PC-3 (cell line): ENCODE results near the gene SIDT1. TPM values are rescaled to one million over a fixed set of nuclear protein-coding genes. Genes with fewer than 3 reads are reported as not detected.

Experiments used
- ATAC-seq: fragments of 200-7000 bp; cut with Tn5 transposase; 2 replicates; pipeline ENCODE4 v1.9.1; 2020; ENCODE audit warnings: mild to moderate bottlenecking, moderate library complexity
- BruUV-seq: library from RNA; stranded (reverse); fragments of 400-500 nt; replicated peaks from 2 replicates; lab custom pipeline; 2021; lab: Mats Ljungman, UMichigan
- CTCF ChIA-PET: fragments of 300-600 bp; sonication (Branson Sonifier 250); formaldehyde crosslinking; loops from one replicate; lab custom pipeline; 2022; ENCODE audit warnings: antibody characterized with exemption; lab: Charles Lee
- POLR2A ChIA-PET: fragments of 300-600 bp; sonication (Branson Sonifier 250); formaldehyde crosslinking; loops from one replicate; lab custom pipeline; 2022; ENCODE audit warnings: antibody characterized with exemption; ENCODE audit not compliant: unreplicated experiment; lab: Charles Lee
- DNase-seq: peaks from one replicate; pipeline ENCODE4 v3.0.0-alpha.2; 2015
- H2AFZ ChIP-seq: fragments of 300-600 bp; sonication (generic); 2 replicates; pipeline ENCODE4 v1.6.0; 2016; ENCODE audit warnings: antibody characterized with exemption, low read length
- H3F3A ChIP-seq: fragments of 300-600 bp; sonication (generic); one replicate; pipeline ENCODE4 v1.6.0; 2017; ENCODE audit warnings: antibody characterized with exemption, low read length, control low read depth, mild to moderate bottlenecking; ENCODE audit not compliant: unreplicated experiment
- H3K27ac ChIP-seq: fragments of 300-600 bp; sonication (generic); 2 replicates; pipeline ENCODE4 v1.5.1; 2016; ENCODE audit warnings: mild to moderate bottlenecking, low read length
- H3K27me3 ChIP-seq: fragments of 300-600 bp; sonication (generic); 2 replicates; pipeline ENCODE4 v1.6.1; 2016; ENCODE audit warnings: low read length, mixed read lengths
- H3K36me3 ChIP-seq: fragments of 300-600 bp; sonication (generic); 2 replicates; pipeline ENCODE4 v1.6.1; 2016; ENCODE audit warnings: low read depth, mixed run types, low read length, mixed read lengths
- H3K4me1 ChIP-seq: fragments of 300-600 bp; sonication (generic); 2 replicates; pipeline ENCODE4 v1.5.1; 2016; ENCODE audit warnings: low read length; ENCODE audit not compliant: insufficient read depth
- H3K4me2 ChIP-seq: fragments of 300-600 bp; sonication (generic); 2 replicates; pipeline ENCODE4 v1.6.0; 2016; ENCODE audit warnings: low read length
- H3K4me3 ChIP-seq: fragments of 300-600 bp; sonication (generic); 2 replicates; pipeline ENCODE4 v1.5.1; 2016; ENCODE audit warnings: mild to moderate bottlenecking, low read length, mixed read lengths
- H3K79me2 ChIP-seq: fragments of 300-600 bp; sonication (generic); 2 replicates; pipeline ENCODE4 v1.6.1; 2017; ENCODE audit warnings: low read length, mixed read lengths
- H3K9ac ChIP-seq: fragments of 300-600 bp; sonication (generic); 2 replicates; pipeline ENCODE4 v1.6.0; 2016; ENCODE audit warnings: mild to moderate bottlenecking, low read length
- H3K9me2 ChIP-seq: fragments of 300-600 bp; sonication (generic); replicated peaks from 2 replicates; pipeline ENCODE4 v1.6.1; 2016; ENCODE audit warnings: mixed run types, low read length, mixed read lengths
- H3K9me3 ChIP-seq: fragments of 300-600 bp; sonication (generic); 2 replicates; pipeline ENCODE4 v1.6.1; 2016; ENCODE audit warnings: low read length, mixed read lengths
- H4K20me1 ChIP-seq: fragments of 300-600 bp; sonication (generic); 2 replicates; pipeline ENCODE4 v1.6.1; 2016; ENCODE audit warnings: low read length, mixed read lengths
- EZH2 ChIP-seq: fragments of 300-600 bp; sonication (generic); IDR thresholded peaks from one replicate; pipeline ENCODE4 v1.6.1; 2017; ENCODE audit warnings: antibody characterized with exemption, mild to moderate bottlenecking, low read length; ENCODE audit not compliant: unreplicated experiment
- EZH2phosphoT487 ChIP-seq: fragments of 300-600 bp; sonication (generic); IDR thresholded peaks from 2 replicates; pipeline ENCODE4 v1.6.1; 2018; ENCODE audit warnings: mild to moderate bottlenecking, antibody characterized with exemption, low read length, borderline replicate concordance
- intact Hi-C: fragments of 100-400 bp; cut with micrococcal nuclease; formaldehyde crosslinking; loops from 2 replicates; pipeline ENCODE4 v1.9.0; 2023
- total RNA-seq: library from RNA; depleted of rRNA; stranded (reverse); fragments of >200 nt; gene quantifications from 2 replicates; pipeline ENCODE4 v1.2.3, GENCODE V29; 2014
- TF ChIP-seq, protein P1 (sequence below): fragments of 300-600 bp; sonication (generic); conservative IDR thresholded peaks from 2 replicates; pipeline ENCODE4 v1.5.1; 2017; ENCODE audit warnings: antibody characterized with exemption, low read depth, mild to moderate bottlenecking, low read length

Gene SIDT1
- total RNA-seq, 1 experiment from 2014 or later, result 14.1 TPM

DNA sequence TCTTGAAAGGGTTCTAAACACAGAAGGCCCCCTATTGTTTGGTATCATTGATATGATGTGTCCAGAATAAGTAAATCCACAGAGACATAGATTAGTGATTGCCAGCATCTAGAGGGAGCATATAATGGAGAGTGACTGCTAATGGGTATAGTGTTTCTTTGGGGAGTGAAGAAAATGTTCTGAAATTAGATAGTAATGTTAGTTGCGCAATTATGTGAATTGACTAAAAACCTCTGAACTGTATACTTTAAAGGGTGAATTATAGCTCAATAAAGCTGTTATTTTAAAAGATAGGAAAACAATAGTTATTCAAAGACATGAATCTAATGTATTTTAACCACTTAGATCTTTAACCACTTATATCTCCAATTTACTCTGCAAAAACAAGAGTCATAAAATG is 23.4 kb upstream of the SIDT1 start:
- CTCF ChIA-PET, result no interaction called here
- ATAC-seq (no peak), DNase-seq (no peak)
- Histone ChIP-seq H3K79me2 (peaks cover 77% of the 10 kb centered on the region), H3K27ac (no peak overlapping the region), H3K9ac (no peak overlapping the region), H3K27me3 (no peaks in the 10 kb centered on the region), H3K36me3 (peaks cover 5% of the 10 kb centered on the region; the same call in 1 of the 2 replicates), H3F3A (no peaks in the 10 kb centered on the region), H3K4me2 (no peak overlapping the region), H3K4me3 (no peak overlapping the region), H3K4me1 (peaks cover 13% of the 10 kb centered on the region), H4K20me1 (0 out of 2 replicates have a peak, but pooled peaks cover 7% of the 10 kb centered on the region), H3K9me3 (no peaks in the 10 kb centered on the region), H2AFZ (no peak overlapping the region), H3K9me2 (no peaks in the 10 kb centered on the region)
- POLR2A ChIA-PET, result no interaction called here
- TF ChIP-seq EZH2 (no peak), EZH2phosphoT487 (no peak)
- TF ChIP-seq, protein P1, sequence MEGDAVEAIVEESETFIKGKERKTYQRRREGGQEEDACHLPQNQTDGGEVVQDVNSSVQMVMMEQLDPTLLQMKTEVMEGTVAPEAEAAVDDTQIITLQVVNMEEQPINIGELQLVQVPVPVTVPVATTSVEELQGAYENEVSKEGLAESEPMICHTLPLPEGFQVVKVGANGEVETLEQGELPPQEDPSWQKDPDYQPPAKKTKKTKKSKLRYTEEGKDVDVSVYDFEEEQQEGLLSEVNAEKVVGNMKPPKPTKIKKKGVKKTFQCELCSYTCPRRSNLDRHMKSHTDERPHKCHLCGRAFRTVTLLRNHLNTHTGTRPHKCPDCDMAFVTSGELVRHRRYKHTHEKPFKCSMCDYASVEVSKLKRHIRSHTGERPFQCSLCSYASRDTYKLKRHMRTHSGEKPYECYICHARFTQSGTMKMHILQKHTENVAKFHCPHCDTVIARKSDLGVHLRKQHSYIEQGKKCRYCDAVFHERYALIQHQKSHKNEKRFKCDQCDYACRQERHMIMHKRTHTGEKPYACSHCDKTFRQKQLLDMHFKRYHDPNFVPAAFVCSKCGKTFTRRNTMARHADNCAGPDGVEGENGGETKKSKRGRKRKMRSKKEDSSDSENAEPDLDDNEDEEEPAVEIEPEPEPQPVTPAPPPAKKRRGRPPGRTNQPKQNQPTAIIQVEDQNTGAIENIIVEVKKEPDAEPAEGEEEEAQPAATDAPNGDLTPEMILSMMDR, result no peak
- intact Hi-C loops, result no loop called here
- no TSS peak for BruUV-seq

DNA sequence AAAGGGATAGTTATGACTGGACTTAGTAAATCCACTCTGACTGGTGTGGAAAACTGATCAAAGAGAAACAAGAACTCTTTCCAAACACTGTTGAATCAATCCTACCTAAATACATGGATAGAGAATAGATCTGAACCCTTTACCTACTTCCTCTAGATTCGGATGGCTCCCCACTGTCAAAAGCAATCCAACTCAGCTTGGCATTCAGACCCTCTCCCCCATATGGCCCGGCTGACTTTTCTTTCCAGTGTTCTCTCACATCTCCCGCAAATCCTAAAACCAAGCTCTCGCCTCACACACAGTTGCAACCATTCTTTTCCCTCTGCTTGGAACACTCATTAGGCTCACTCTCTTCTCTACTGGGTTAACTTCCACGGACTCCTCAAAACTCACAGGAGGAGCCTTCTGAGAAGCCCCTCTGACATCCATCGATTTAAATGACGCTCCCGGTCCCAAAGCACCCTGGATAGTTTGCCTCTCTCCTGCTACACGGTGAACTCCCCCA is 18.0 kb upstream of the SIDT1 start:
- ATAC-seq, result no peak; the same call in 1 of the 2 replicates
- Histone ChIP-seq H4K20me1 (0 out of 2 replicates have a peak, but pooled peaks cover 7% of the 10 kb centered on the region), H3K9me2 (no peaks in the 10 kb centered on the region), H3F3A (no peaks in the 10 kb centered on the region), H2AFZ (peak overlapping the region; percentile 92), H3K4me3 (peak overlapping the region; percentile 89), H3K27me3 (no peaks in the 10 kb centered on the region), H3K36me3 (no peaks in the 10 kb centered on the region), H3K9me3 (no peaks in the 10 kb centered on the region), H3K9ac (peak overlapping the region; percentile 89), H3K4me1 (peaks cover 19% of the 10 kb centered on the region), H3K27ac (peak overlapping the region; percentile 81), H3K79me2 (peaks cover 54% of the 10 kb centered on the region), H3K4me2 (peak overlapping the region; percentile 88)
- ChIA-PET POLR2A (interaction anchor here (0.5 to 1.2 kb wide), 8 partner anchors 23 to 523 kb away, joined by 3 to 10 read pairs (median 4); partner anchors contain the start of gene ATP6V1A), CTCF (interaction anchor here (0.9 to 3.0 kb wide), 3 partner anchors 19 to 64 kb away, joined by 3 to 30 read pairs (median 8); no protein-coding TSS in a partner anchor)
- TSS peak; percentile 59 for BruUV-seq
- intact Hi-C loops, result loop anchor here (2.0 kb wide), 2 partner anchors 16 to 22 kb away; no protein-coding TSS in a partner anchor
- DNase-seq, result no peak
- TF ChIP-seq EZH2phosphoT487, result no peak
- TF ChIP-seq, protein P1, result no peak
- no peak for TF ChIP-seq EZH2

DNA sequence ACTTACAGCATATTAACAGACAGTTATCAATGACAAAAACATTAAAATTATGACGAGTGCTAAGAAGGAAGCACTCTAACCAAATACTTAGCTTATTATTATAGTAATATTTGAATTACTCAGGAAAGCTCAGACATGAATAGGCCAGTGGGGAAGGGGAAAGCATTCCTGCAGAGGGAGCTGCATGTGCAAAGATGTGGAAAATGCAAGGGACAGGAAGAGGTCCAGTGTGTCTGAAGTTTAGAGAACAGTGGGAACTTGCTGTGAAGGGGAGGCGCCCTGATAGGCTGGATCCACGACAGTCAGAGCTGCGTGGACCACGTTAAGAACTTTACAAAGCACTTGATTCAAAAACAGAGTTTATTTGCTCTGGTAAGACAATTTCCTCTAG is 16.2 kb upstream of the SIDT1 start:
- Histone ChIP-seq H3K27me3 (no peaks in the 10 kb centered on the region), H3K9me3 (no peaks in the 10 kb centered on the region), H3K27ac (peak overlapping the region; percentile 81; the same call in 1 of the 2 replicates), H3K4me1 (peaks cover 19% of the 10 kb centered on the region), H2AFZ (peak overlapping the region; percentile 92), H3K36me3 (no peaks in the 10 kb centered on the region), H3K4me3 (peak overlapping the region; percentile 89; the same call in 1 of the 2 replicates), H3F3A (no peaks in the 10 kb centered on the region), H4K20me1 (0 out of 2 replicates have a peak, but pooled peaks cover 7% of the 10 kb centered on the region), H3K4me2 (peak overlapping the region; percentile 88), H3K79me2 (peaks cover 36% of the 10 kb centered on the region), H3K9me2 (no peaks in the 10 kb centered on the region), H3K9ac (peak overlapping the region; percentile 89)
- BruUV-seq, result no TSS peak
- POLR2A ChIA-PET, result interaction anchor here (0.6 kb wide), 2 partner anchors 29 to 498 kb away, joined by 3 to 5 read pairs; no protein-coding TSS in a partner anchor
- TF ChIP-seq, protein P1, result peak; percentile 55
- no peak for TF ChIP-seq EZH2
- CTCF ChIA-PET, result interaction anchor here (0.6 to 3.0 kb wide), 4 partner anchors 19 to 62 kb away, joined by 4 to 30 read pairs (median 4); no protein-coding TSS in a partner anchor
- intact Hi-C loops, result no loop called here
- ATAC-seq (peak; percentile 26), DNase-seq (peak; percentile 48)
